H1 (cell line): ENCODE results near the gene AP4M1. TPM values are rescaled to one million over a fixed set of nuclear protein-coding genes. Genes with fewer than 3 reads are reported as not detected.

Experiments used
- CTCF ChIA-PET: fragments of 300-600 bp; sonication (Branson Sonifier 250); formaldehyde crosslinking; loops from one replicate; lab custom pipeline; 2021; ENCODE audit not compliant: partially characterized antibody; lab: Charles Lee
- POLR2A ChIA-PET: fragments of 300-600 bp; sonication (Branson Sonifier 250); formaldehyde crosslinking; loops from one replicate; lab custom pipeline; 2021; ENCODE audit warnings: inconsistent platforms; ENCODE audit not compliant: partially characterized antibody; lab: Charles Lee
- DNase-seq, 2 experiments: peaks; one replicate each; pipeline versions ENCODE4 v3.0.0 to v3.0.0-alpha.2; 2010 to 2022; ENCODE audit warnings: low spot score in 2 of 2, low read depth in 1 of 2, mixed read lengths in 1 of 2
- FAIRE-seq: peaks from 2 replicates; lab custom pipeline; 2011; peaks lifted over from hg19 to GRCh38; lab: Jason Lieb, UNC
- H2AFZ ChIP-seq: 2 replicates; pipeline ENCODE4 v1.8.1; 2012; ENCODE audit warnings: low read length, inconsistent platforms
- H2AK5ac ChIP-seq: 2 replicates; pipeline ENCODE4 v1.6.1; 2013; ENCODE audit warnings: low read depth, low read length
- H2BK120ac ChIP-seq: replicated peaks from 2 replicates; pipeline ENCODE3; 2013; ENCODE audit warnings: low read depth, low read length, inconsistent platforms
- H2BK12ac ChIP-seq: 2 replicates; pipeline ENCODE4 v1.6.1; 2013; ENCODE audit warnings: low read depth, low read length
- H2BK15ac ChIP-seq: 2 replicates; pipeline ENCODE4 v1.6.1; 2013; ENCODE audit warnings: low read length
- H2BK20ac ChIP-seq: 2 replicates; pipeline ENCODE4 v1.6.1; 2013; ENCODE audit warnings: low read length
- H2BK5ac ChIP-seq: 2 replicates; pipeline ENCODE4 v1.6.1; 2013; ENCODE audit warnings: low read depth, low read length
- H3K14ac ChIP-seq: 2 replicates; pipeline ENCODE4 v1.6.1; 2013; ENCODE audit warnings: inconsistent platforms; ENCODE audit not compliant: insufficient read length
- H3K18ac ChIP-seq: 2 replicates; pipeline ENCODE4 v1.6.1; 2013; ENCODE audit warnings: low read length; ENCODE audit errors: extremely low read depth
- H3K23ac ChIP-seq: 2 replicates; pipeline ENCODE4 v1.6.1; 2013; ENCODE audit warnings: inconsistent platforms; ENCODE audit not compliant: insufficient read length
- H3K23me2 ChIP-seq: 2 replicates; pipeline ENCODE4 v1.6.1; 2013; ENCODE audit warnings: low read depth, low read length
- H3K27ac ChIP-seq: 2 replicates; pipeline ENCODE4 v1.6.1; 2011; ENCODE audit warnings: low read depth, low read length, inconsistent platforms
- H3K27me3 ChIP-seq, 4 experiments: replicated peaks in 1 of 4; 1 replicate in 1 of 4; 2 replicates in 3 of 4; pipeline versions ENCODE4 v1.6.1 to v1.8.1; 2011 to 2013; ENCODE audit warnings: low read length in 3 of 4, mild to moderate bottlenecking in 3 of 4, inconsistent platforms in 2 of 4, mixed read lengths in 2 of 4, moderate library complexity in 1 of 4; ENCODE audit not compliant: control insufficient read depth in 3 of 4, insufficient read depth in 3 of 4; ENCODE audit errors: extremely low read depth in 1 of 4
- H3K36me3 ChIP-seq, 4 experiments: 2 replicates each; pipeline versions ENCODE4 v1.6.1 to v1.8.1; 2011 to 2013; ENCODE audit warnings: mild to moderate bottlenecking in 4 of 4, low read length in 3 of 4, moderate library complexity in 2 of 4, control low read depth in 1 of 4, inconsistent platforms in 1 of 4; ENCODE audit not compliant: insufficient read depth in 4 of 4, control insufficient read depth in 2 of 4
- H3K4ac ChIP-seq: replicated peaks from 2 replicates; pipeline ENCODE3; 2013; ENCODE audit warnings: low read length, low read depth, mixed read lengths, inconsistent platforms; ENCODE audit not compliant: insufficient read length
- H3K4me1 ChIP-seq, 4 experiments: replicated peaks in 1 of 4; 1 replicate in 1 of 4; 2 replicates in 3 of 4; pipeline versions ENCODE4 v1.6.1 to v1.8.1; 2011 to 2013; ENCODE audit warnings: low read length in 3 of 4, inconsistent platforms in 2 of 4, mixed read lengths in 1 of 4; ENCODE audit not compliant: insufficient read depth in 4 of 4, control insufficient read depth in 3 of 4
- H3K4me2 ChIP-seq, 2 experiments: 2 replicates each; pipeline versions ENCODE4 v1.6.1 to v1.8.1; 2011 to 2013; ENCODE audit warnings: low read depth in 2 of 2, low read length in 2 of 2, control low read depth in 1 of 2, inconsistent platforms in 1 of 2, mild to moderate bottlenecking in 1 of 2; ENCODE audit not compliant: insufficient read depth in 1 of 2
- H3K4me3 ChIP-seq, 4 experiments: fragments of 200-600, 300-600 bp in 1 of 4; sonication (generic), shearing (Covaris generic), sonication (Bioruptor Twin) in 1 of 4; 2 replicates each; pipeline versions ENCODE4 v1.5.1 to v1.8.1; 2011 to 2016; ENCODE audit warnings: low read length in 4 of 4, low read depth in 3 of 4, control low read depth in 2 of 4, inconsistent platforms in 2 of 4, mild to moderate bottlenecking in 2 of 4, mixed read lengths in 1 of 4, moderate library complexity in 1 of 4; ENCODE audit not compliant: insufficient read depth in 2 of 4; ENCODE audit errors: extremely low read depth in 1 of 4
- H3K56ac ChIP-seq: replicated peaks from 2 replicates; pipeline ENCODE3; 2013; ENCODE audit warnings: low read depth, mild to moderate bottlenecking, mixed read lengths, low read length, inconsistent platforms; ENCODE audit not compliant: insufficient read length
- H3K79me1 ChIP-seq: 2 replicates; pipeline ENCODE4 v1.6.1; 2013; ENCODE audit warnings: low read depth, low read length, control low read depth
- H3K79me2 ChIP-seq, 2 experiments: 2 replicates each; pipeline versions ENCODE4 v1.6.1 to v1.8.1; 2012 to 2013; ENCODE audit warnings: low read length in 2 of 2, mild to moderate bottlenecking in 2 of 2, inconsistent platforms in 1 of 2; ENCODE audit not compliant: insufficient read depth in 2 of 2, control insufficient read depth in 1 of 2
- H3K9ac ChIP-seq, 4 experiments: replicated peaks in 1 of 4; 1 replicate in 1 of 4; 2 replicates in 3 of 4; pipeline versions ENCODE4 v1.6.1 to v1.8.1; 2011 to 2013; ENCODE audit warnings: low read depth in 3 of 4, low read length in 3 of 4, control low read depth in 2 of 4, mild to moderate bottlenecking in 2 of 4, moderate library complexity in 2 of 4, inconsistent platforms in 1 of 4; ENCODE audit errors: extremely low read depth in 1 of 4
- H3K9me3 ChIP-seq, 2 experiments: 2 replicates each; pipeline versions ENCODE4 v1.6.1 to v1.8.1; 2012 to 2013; ENCODE audit warnings: mild to moderate bottlenecking in 2 of 2, moderate library complexity in 2 of 2, control low read depth in 1 of 2, inconsistent platforms in 1 of 2, low read depth in 1 of 2, low read length in 1 of 2, mixed read lengths in 1 of 2; ENCODE audit not compliant: insufficient read depth in 2 of 2
- H4K20me1 ChIP-seq, 2 experiments: replicated peaks in 1 of 2; 2 replicates each; pipeline versions ENCODE3 to v1.8.1; 2011 to 2013; ENCODE audit warnings: inconsistent platforms in 2 of 2, low read length in 2 of 2, mild to moderate bottlenecking in 1 of 2; ENCODE audit not compliant: insufficient read depth in 2 of 2, control insufficient read depth in 1 of 2
- H4K5ac ChIP-seq: 2 replicates; pipeline ENCODE4 v1.6.1; 2013; ENCODE audit warnings: low read length, low read depth, mixed read lengths, inconsistent platforms; ENCODE audit not compliant: insufficient read length
- H4K8ac ChIP-seq: 2 replicates; pipeline ENCODE4 v1.8.0; 2013; ENCODE audit warnings: mild to moderate bottlenecking, moderate library complexity, low read length, inconsistent platforms; ENCODE audit not compliant: insufficient read depth; ENCODE audit errors: extremely low read depth
- H4K91ac ChIP-seq: replicated peaks from 2 replicates; pipeline ENCODE3; 2013; ENCODE audit warnings: low read length, mixed read lengths, inconsistent platforms; ENCODE audit not compliant: insufficient read length
- ASH2L ChIP-seq: fragments of 200-600, 300-600 bp; sonication (generic); IDR thresholded peaks from one replicate; pipeline ENCODE4 v1.7.1; 2017; ENCODE audit warnings: low read length
- POU5F1 ChIP-seq: IDR thresholded peaks from 2 replicates; pipeline ENCODE4 v1.6.1; 2011; ENCODE audit warnings: low read depth, mild to moderate bottlenecking, low read length, moderate library complexity
- RXRA ChIP-seq: IDR thresholded peaks from 2 replicates; pipeline ENCODE4 v1.6.1; 2011; ENCODE audit warnings: low read depth, mild to moderate bottlenecking, low read length, moderate library complexity; ENCODE audit not compliant: insufficient read depth
- SAP30 ChIP-seq: fragments of 300-600 bp; sonication (generic); IDR thresholded peaks from 2 replicates; pipeline ENCODE4 v1.7.1; 2012; ENCODE audit warnings: low read length, moderate library complexity, mild to moderate bottlenecking, inconsistent platforms; ENCODE audit not compliant: insufficient read depth, insufficient replicate concordance
- TAF1 ChIP-seq: IDR thresholded peaks from 2 replicates; pipeline ENCODE4 v1.6.1; 2011; ENCODE audit warnings: mild to moderate bottlenecking, low read depth, low read length
- TBP ChIP-seq: IDR thresholded peaks from 2 replicates; pipeline ENCODE4 v1.6.1; 2011; ENCODE audit warnings: low read depth, low read length, improper control_type of control experiment
- ZNF274 ChIP-seq: IDR thresholded peaks from 2 replicates; pipeline ENCODE4 v1.7.0; 2012; ENCODE audit warnings: low read length, borderline replicate concordance; ENCODE audit errors: extremely low read depth
- whole genome bisulfite sequencing, 2 experiments: shearing (Covaris generic) in 1 of 2; methylation state at CpG; one replicate each; pipeline versions ENCODE4 v1.1.6 to v1.1.7; 2013 to 2015; ENCODE audit warnings: low lambda C conversion rate in 2 of 2, mixed read lengths in 2 of 2, inconsistent platforms in 1 of 2, low coverage in 1 of 2, missing lambda C conversion rate in 1 of 2; ENCODE audit not compliant: insufficient replicate concordance in 2 of 2, insufficient coverage in 1 of 2, insufficient read length in 1 of 2; ENCODE audit errors: extremely low coverage in 1 of 2, missing lambda C conversion rate in 1 of 2; 5-methylcytosine and 5-hydroxymethylcytosine counted together
- polyA plus RNA-seq, 7 experiments: library from polyadenylated mRNA; depleted of rRNA in 3 of 7; stranded (reverse) in 5 of 7; unstranded in 2 of 7; fragments of >200 nt in 5 of 7; fragments of 200-250 nt in 2 of 7; gene quantifications; 1 replicate in 5 of 7; 2 replicates in 1 of 7; 4 replicates in 1 of 7; pipeline versions ENCODE4 v1.2.1 to v1.2.3, GENCODE V29; 2011 to 2013; ENCODE audit warnings: missing spikeins in 2 of 7, mixed read lengths in 2 of 7
- total RNA-seq: library from RNA; stranded (reverse); fragmentation: NEBNext Ultra II Directional; extraction: Animal tissue kit (Norgen Biotek cat#: 25700); gene quantifications from 2 replicates; pipeline ENCODE4 v1.2.1, GENCODE V29; 2021
- TF ChIP-seq, protein P1 (sequence below), 3 experiments: IDR thresholded peaks; 1 replicate in 2 of 3; 2 replicates in 1 of 3; pipeline versions ENCODE4 v1.5.1 to v1.6.1; 2011; ENCODE audit warnings: low read length in 3 of 3, mild to moderate bottlenecking in 3 of 3, inconsistent platforms in 2 of 3, low read depth in 1 of 3, moderate library complexity in 1 of 3; ENCODE audit not compliant: insufficient read depth in 1 of 3; ENCODE audit errors: control extremely low read depth in 1 of 3
- TF ChIP-seq, protein P2 (sequence below): IDR thresholded peaks from 2 replicates; pipeline ENCODE4 v1.6.1; 2011; ENCODE audit warnings: low read length, improper control_type of control experiment

Gene AP4M1
- total and polyA plus RNA-seq, 2 of the 8 experiments (the other 6 are each of a cell fraction or from before 2014, with no cell fraction given) = 15.2 to 16.6 TPM

DNA sequence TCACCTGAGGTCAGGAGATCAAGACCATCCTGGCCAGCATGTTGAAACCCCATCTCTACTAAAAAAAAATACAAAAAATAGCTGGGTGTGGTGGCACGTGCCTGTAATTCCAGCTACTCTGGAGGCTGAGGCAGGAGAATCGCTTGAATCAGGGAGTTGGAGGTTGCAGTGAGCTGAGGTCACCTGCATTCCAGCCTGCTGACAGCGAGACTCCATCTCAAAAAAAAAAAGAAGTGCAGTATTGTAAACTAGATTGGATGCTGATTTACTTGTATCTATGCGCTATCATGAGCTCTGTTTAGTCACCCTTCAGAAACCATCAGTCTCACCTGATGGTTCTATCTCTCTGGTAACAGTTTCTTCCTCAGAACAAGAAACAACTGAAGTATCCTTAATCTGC, 38.1 kb upstream of the AP4M1 start:
- Histone ChIP-seq H2AFZ (no peak overlapping the region), H3K27me3 (no peaks in the 10 kb centered on the region), H2BK120ac (no peak overlapping the region), H3K79me1 (no peaks in the 10 kb centered on the region), H2BK15ac (no peak overlapping the region), H4K91ac (no peak overlapping the region), H3K23ac (no peak overlapping the region), H4K5ac (no peak overlapping the region), H3K36me3 (peaks cover 16 to 46% (median 34%) of the 10 kb centered on the region in 4 experiments), H3K27ac (no peak overlapping the region), H3K4me2 (no peak overlapping the region), H3K4me3 (no peak overlapping the region), H2BK12ac (no peak overlapping the region), H3K79me2 (no peaks in the 10 kb centered on the region; a peak in 1 of 4 replicates), H3K56ac (no peak overlapping the region), H3K4me1 (no peaks in the 10 kb centered on the region), H2BK5ac (no peak overlapping the region), H3K23me2 (no peaks in the 10 kb centered on the region), H3K18ac (no peak overlapping the region), H3K9me3 (no peaks in the 10 kb centered on the region), H2AK5ac (no peak overlapping the region), H3K14ac (no peak overlapping the region), H3K4ac (no peak overlapping the region), H4K8ac (no peak overlapping the region), H3K9ac (no peak overlapping the region), H4K20me1 (peaks cover 0 to 2% of the 10 kb centered on the region in 2 experiments), H2BK20ac (no peak overlapping the region)
- ChIA-PET CTCF (interaction anchor here (0.6 to 1.9 kb wide), 7 partner anchors 8 to 149 kb away, joined by 3 to 7 read pairs (median 5); no protein-coding TSS in a partner anchor), POLR2A (interaction anchor here (0.8 to 19.6 kb wide), 16 partner anchors 6 to 223 kb away, joined by 3 to 294 read pairs (median 4); partner anchors contain the start of genes AP4M1, COPS6, MCM7 and ZKSCAN1)
- FAIRE-seq (no peak), DNase-seq (no peak)
- TF ChIP-seq SAP30 = no peak
- TF ChIP-seq, protein P1, sequence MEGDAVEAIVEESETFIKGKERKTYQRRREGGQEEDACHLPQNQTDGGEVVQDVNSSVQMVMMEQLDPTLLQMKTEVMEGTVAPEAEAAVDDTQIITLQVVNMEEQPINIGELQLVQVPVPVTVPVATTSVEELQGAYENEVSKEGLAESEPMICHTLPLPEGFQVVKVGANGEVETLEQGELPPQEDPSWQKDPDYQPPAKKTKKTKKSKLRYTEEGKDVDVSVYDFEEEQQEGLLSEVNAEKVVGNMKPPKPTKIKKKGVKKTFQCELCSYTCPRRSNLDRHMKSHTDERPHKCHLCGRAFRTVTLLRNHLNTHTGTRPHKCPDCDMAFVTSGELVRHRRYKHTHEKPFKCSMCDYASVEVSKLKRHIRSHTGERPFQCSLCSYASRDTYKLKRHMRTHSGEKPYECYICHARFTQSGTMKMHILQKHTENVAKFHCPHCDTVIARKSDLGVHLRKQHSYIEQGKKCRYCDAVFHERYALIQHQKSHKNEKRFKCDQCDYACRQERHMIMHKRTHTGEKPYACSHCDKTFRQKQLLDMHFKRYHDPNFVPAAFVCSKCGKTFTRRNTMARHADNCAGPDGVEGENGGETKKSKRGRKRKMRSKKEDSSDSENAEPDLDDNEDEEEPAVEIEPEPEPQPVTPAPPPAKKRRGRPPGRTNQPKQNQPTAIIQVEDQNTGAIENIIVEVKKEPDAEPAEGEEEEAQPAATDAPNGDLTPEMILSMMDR (IDR thresholded peaks at IDR 0.05; ENCODE audit: control extremely low read depth in 1 of 3, insufficient read depth in 1 of 3, low read depth in 1 of 3, low read length in 3 of 3) = no peak
- TF ChIP-seq TBP = no peak
- TF ChIP-seq ZNF274 = no peak
- TF ChIP-seq, protein P2, sequence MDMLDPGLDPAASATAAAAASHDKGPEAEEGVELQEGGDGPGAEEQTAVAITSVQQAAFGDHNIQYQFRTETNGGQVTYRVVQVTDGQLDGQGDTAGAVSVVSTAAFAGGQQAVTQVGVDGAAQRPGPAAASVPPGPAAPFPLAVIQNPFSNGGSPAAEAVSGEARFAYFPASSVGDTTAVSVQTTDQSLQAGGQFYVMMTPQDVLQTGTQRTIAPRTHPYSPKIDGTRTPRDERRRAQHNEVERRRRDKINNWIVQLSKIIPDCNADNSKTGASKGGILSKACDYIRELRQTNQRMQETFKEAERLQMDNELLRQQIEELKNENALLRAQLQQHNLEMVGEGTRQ = no peak
- TF ChIP-seq TAF1 = no peak
- no peak for TF ChIP-seq RXRA
- no peak for TF ChIP-seq POU5F1
- TF ChIP-seq ASH2L = no peak
- WGBS, 2 experiments = 100% methylated on average over 4 of the region's 4 CpGs; no CpG with 5 or more reads in 1 of the 2 experiments
